Adipocyte (in vitro differentiated cells): ENCODE results near the gene TECPR1.
A peak's percentile ranks its signal among the peaks of the same experiment; 100 is the strongest.

Experiments used
- DNase-seq: peaks from one replicate; pipeline ENCODE4 v3.0.0-alpha.2; 2015; ENCODE audit warnings: low read depth
- H3K27me3 ChIP-seq: replicated peaks from 2 replicates; pipeline ENCODE4 v1.7.0; 2013; ENCODE audit warnings: mild to moderate bottlenecking, low read length, moderate library complexity; ENCODE audit not compliant: control insufficient read depth, insufficient read depth
- H3K36me3 ChIP-seq: 2 replicates; pipeline ENCODE4 v1.7.0; 2013; ENCODE audit warnings: low read length, mild to moderate bottlenecking, moderate library complexity; ENCODE audit not compliant: control insufficient read depth, insufficient read depth, severe bottlenecking
- H3K4me1 ChIP-seq: 2 replicates; pipeline ENCODE4 v1.7.0; 2013; ENCODE audit warnings: mild to moderate bottlenecking, low read length, moderate library complexity; ENCODE audit not compliant: control insufficient read depth, insufficient read depth
- H3K4me3 ChIP-seq: 2 replicates; pipeline ENCODE4 v1.7.0; 2013; ENCODE audit warnings: mild to moderate bottlenecking, low read length, moderate library complexity
- H3K9ac ChIP-seq: 2 replicates; pipeline ENCODE4 v1.7.0; 2013; ENCODE audit warnings: mild to moderate bottlenecking, low read length, moderate library complexity
- H3K9me3 ChIP-seq: 2 replicates; pipeline ENCODE4 v1.7.0; 2013; ENCODE audit warnings: mild to moderate bottlenecking, low read length, moderate library complexity; ENCODE audit not compliant: control insufficient read depth

Gene TECPR1

GRCh38 chr7:98202367-98203195 is 49.5 kb downstream of the TECPR1 start:
- Histone ChIP-seq H3K9me3 (no peaks in the 10 kb centered on the region), H3K4me1 (no peaks in the 10 kb centered on the region), H3K36me3 (peaks cover 30% of the 10 kb centered on the region), H3K4me3 (no peak overlapping the region), H3K9ac (no peak overlapping the region), H3K27me3 (no peaks in the 10 kb centered on the region)
- DNase-seq: no peak

- no peaks in the 10 kb centered on the region for H3K27me3 ChIP-seq
- DNase-seq: no peak
Observed at GRCh38 chr7:98200364-98200763, 51.7 kb downstream of the TECPR1 start.

GRCh38 chr7:98199131-98199530 is 52.9 kb downstream of the TECPR1 start:
- Histone ChIP-seq H3K9me3 (no peaks in the 10 kb centered on the region), H3K36me3 (peaks cover 9% of the 10 kb centered on the region), H3K4me1 (no peaks in the 10 kb centered on the region), H3K4me3 (no peak overlapping the region), H3K27me3 (no peaks in the 10 kb centered on the region), H3K9ac (no peak overlapping the region)
- DNase-seq: no peak

More at GRCh38 chr7:98200364-98200763, 51.7 kb downstream of the TECPR1 start:
- Histone ChIP-seq H3K36me3 (peaks cover 12% of the 10 kb centered on the region), H3K4me1 (no peaks in the 10 kb centered on the region), H3K4me3 (no peak overlapping the region), H3K9me3 (no peaks in the 10 kb centered on the region), H3K9ac (no peak overlapping the region)

- Histone ChIP-seq H3K9ac (no peak overlapping the region), H3K9me3 (no peaks in the 10 kb centered on the region), H3K4me3 (no peak overlapping the region), H3K36me3 (peaks cover 23% of the 10 kb centered on the region), H3K4me1 (no peaks in the 10 kb centered on the region), H3K27me3 (no peaks in the 10 kb centered on the region)
- DNase-seq: no peak
Observed at GRCh38 chr7:98196706-98197605, 55.1 kb downstream of the TECPR1 start.

- Histone ChIP-seq H3K27me3 (no peaks in the 10 kb centered on the region), H3K36me3 (peaks cover 28% of the 10 kb centered on the region), H3K4me1 (no peaks in the 10 kb centered on the region), H3K9me3 (no peaks in the 10 kb centered on the region), H3K9ac (no peak overlapping the region), H3K4me3 (no peak overlapping the region)
- DNase-seq: peak; percentile 6
Observed at GRCh38 chr7:98194672-98195457, 57.2 kb downstream of the TECPR1 start.

- DNase-seq: no peak
- no peak overlapping the region for H3K9ac ChIP-seq
- H3K4me1 ChIP-seq: no peaks in the 10 kb centered on the region
- peaks cover 28% of the 10 kb centered on the region for H3K36me3 ChIP-seq
- no peaks in the 10 kb centered on the region for H3K27me3 ChIP-seq
- no peak overlapping the region for H3K4me3 ChIP-seq
- H3K9me3 ChIP-seq: no peaks in the 10 kb centered on the region
Observed at GRCh38 chr7:98194186-98194585, 57.8 kb downstream of the TECPR1 start.

GRCh38 chr7:98193474-98194180 is 58.4 kb downstream of the TECPR1 start:
- Histone ChIP-seq H3K27me3 (no peaks in the 10 kb centered on the region), H3K4me3 (no peak overlapping the region), H3K9me3 (no peaks in the 10 kb centered on the region), H3K9ac (no peak overlapping the region), H3K36me3 (peaks cover 28% of the 10 kb centered on the region), H3K4me1 (no peaks in the 10 kb centered on the region)
- DNase-seq: no peak

GRCh38 chr7:98192781-98193457 is 59.1 kb downstream of the TECPR1 start:
- no peaks in the 10 kb centered on the region for H3K9me3 ChIP-seq
- DNase-seq: no peak
- H3K4me1 ChIP-seq: no peaks in the 10 kb centered on the region
- H3K9ac ChIP-seq: no peak overlapping the region
- no peaks in the 10 kb centered on the region for H3K27me3 ChIP-seq
- H3K36me3 ChIP-seq: peaks cover 28% of the 10 kb centered on the region
- H3K4me3 ChIP-seq: no peak overlapping the region

- H3K27me3 ChIP-seq: no peaks in the 10 kb centered on the region
- H3K4me3 ChIP-seq: no peak overlapping the region
- DNase-seq: no peak
- peaks cover 28% of the 10 kb centered on the region for H3K36me3 ChIP-seq
- H3K4me1 ChIP-seq: peaks cover 9% of the 10 kb centered on the region
- no peak overlapping the region for H3K9ac ChIP-seq
- H3K9me3 ChIP-seq: no peaks in the 10 kb centered on the region
Observed at GRCh38 chr7:98191668-98192431, 60.2 kb downstream of the TECPR1 start.

- H3K9ac ChIP-seq: no peak overlapping the region
- peaks cover 19% of the 10 kb centered on the region for H3K4me1 ChIP-seq
- no peaks in the 10 kb centered on the region for H3K27me3 ChIP-seq
- no peak overlapping the region for H3K4me3 ChIP-seq
- no peaks in the 10 kb centered on the region for H3K9me3 ChIP-seq
- peaks cover 24% of the 10 kb centered on the region for H3K36me3 ChIP-seq
- DNase-seq: no peak
Observed at GRCh38 chr7:98189559-98189958, 62.5 kb downstream of the TECPR1 start.
